Tibial artery (tissue), 4 donors: Measurements from ENCODE around the gene TSSC4.
A peak's percentile ranks its signal among the peaks of the same experiment; 100 is the strongest.

Experiments
- DNase-seq, 2 donors: peaks; one replicate each; pipeline ENCODE4 v3.0.0-alpha.2; 2019
- H3K27ac ChIP-seq, 2 donors: fragments of 200-600 bp; sonication (generic) in 1 of 2; 1 replicate in 1 of 2; 2 replicates in 1 of 2; pipeline ENCODE4 v1.5.1; 2018 to 2019; ENCODE audit warnings: mild to moderate bottlenecking in 1 of 2
- H3K27me3 ChIP-seq, 2 donors: fragments of 200-600 bp; sonication (generic) in 1 of 2; one replicate each; pipeline versions ENCODE4 v1.5.1 to v1.6.0; 2016 to 2019
- H3K36me3 ChIP-seq, 3 donors: fragments of 200-600 bp; sonication (generic) in 2 of 3; one replicate each; pipeline ENCODE4 v1.5.1; 2016 to 2019; ENCODE audit warnings: mild to moderate bottlenecking in 2 of 3
- H3K4me1 ChIP-seq, 4 donors: fragments of 200-600 bp; sonication (generic) in 2 of 4; 1 replicate in 3 of 4; 2 replicates in 1 of 4; pipeline ENCODE4 v1.5.1; 2016 to 2019
- H3K4me3 ChIP-seq, 2 donors: fragments of 200-600 bp; sonication (generic) in 1 of 2; 1 replicate in 1 of 2; 2 replicates in 1 of 2; pipeline ENCODE4 v1.5.1; 2018 to 2019; ENCODE audit warnings: mild to moderate bottlenecking in 2 of 2
- H3K9me3 ChIP-seq, 3 donors: fragments of 200-600 bp; sonication (generic) in 1 of 3; one replicate each; pipeline ENCODE4 v1.5.1; 2016 to 2019
- CTCF ChIP-seq, 2 experiments: fragments of 200-600 bp in 1 of 2; fragments of 450-650 bp in 1 of 2; IDR thresholded peaks; one replicate each; pipeline ENCODE4 v1.5.1; 2017 to 2019; ENCODE audit warnings: antibody characterized with exemption in 2 of 2, mild to moderate bottlenecking in 1 of 2, moderate library complexity in 1 of 2
- intact Hi-C: fragments of 100-400 bp; cut with DNase I; formaldehyde crosslinking; loops from one replicate; pipeline ENCODE4 v1.15.0; 2023; ENCODE audit warnings: low total_unique reads

Gene TSSC4

DNA sequence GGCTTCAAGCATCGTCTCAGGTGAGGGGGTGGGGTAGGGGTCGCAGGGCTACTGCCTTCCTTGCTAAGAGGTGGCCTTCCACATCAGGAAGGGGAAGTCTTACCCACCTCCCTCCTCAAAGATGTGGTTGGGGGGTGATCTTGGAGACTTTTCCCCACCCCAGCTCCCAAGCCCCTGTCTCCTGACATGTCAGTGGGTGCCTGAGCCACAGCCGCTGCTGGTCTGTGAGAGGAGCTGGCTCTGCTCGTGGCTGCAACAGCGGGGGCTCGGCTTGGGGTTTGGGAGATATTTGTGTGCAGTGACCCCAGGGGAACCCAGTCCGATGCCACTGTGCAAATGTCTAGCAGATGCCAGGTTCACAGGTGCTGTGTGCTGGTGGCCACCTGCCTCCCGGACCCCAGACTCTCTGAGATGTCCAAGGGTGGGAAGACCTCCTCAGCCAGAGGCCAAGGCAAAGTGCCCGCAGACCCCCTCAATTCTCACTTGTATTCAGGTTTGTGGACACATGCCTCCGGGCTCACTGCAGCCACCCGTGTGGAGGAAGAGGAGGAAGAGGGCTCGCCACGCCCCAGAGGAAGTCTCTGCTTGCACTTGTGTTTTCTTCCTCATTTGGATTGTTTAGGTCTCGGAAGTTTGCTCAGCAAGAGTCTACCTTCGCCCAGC, 46.2 kb downstream of the TSSC4 start:
- Histone ChIP-seq H3K4me3 (no peak overlapping the region), H3K27ac (no peak overlapping the region), H3K9me3 (no peaks in the 10 kb centered on the region), H3K36me3 (no peaks in the 10 kb centered on the region), H3K4me1 (peaks cover 0 to 22% (median 7%) of the 10 kb centered on the region in 4 donors), H3K27me3 (peaks cover 0 to 88% of the 10 kb centered on the region in 2 donors)
- intact Hi-C loops, result no loop called here
- no peak for TF ChIP-seq CTCF (IDR thresholded peaks at IDR 0.05)
- DNase-seq, result peak in 1 of 2 donors; percentile 48

- no peak for DNase-seq
- no peak for TF ChIP-seq CTCF (IDR thresholded peaks at IDR 0.05)
- Histone ChIP-seq H3K27ac (no peak overlapping the region), H3K4me1 (peaks cover 0 to 22% (median 7%) of the 10 kb centered on the region in 4 donors), H3K4me3 (no peak overlapping the region), H3K9me3 (no peaks in the 10 kb centered on the region), H3K27me3 (peaks cover 0 to 94% of the 10 kb centered on the region in 2 donors), H3K36me3 (no peaks in the 10 kb centered on the region)
- intact Hi-C loops, result no loop called here
These were observed 46.9 kb downstream of the TSSC4 start for GRCh38 chr11:2447253-2447950.

DNA sequence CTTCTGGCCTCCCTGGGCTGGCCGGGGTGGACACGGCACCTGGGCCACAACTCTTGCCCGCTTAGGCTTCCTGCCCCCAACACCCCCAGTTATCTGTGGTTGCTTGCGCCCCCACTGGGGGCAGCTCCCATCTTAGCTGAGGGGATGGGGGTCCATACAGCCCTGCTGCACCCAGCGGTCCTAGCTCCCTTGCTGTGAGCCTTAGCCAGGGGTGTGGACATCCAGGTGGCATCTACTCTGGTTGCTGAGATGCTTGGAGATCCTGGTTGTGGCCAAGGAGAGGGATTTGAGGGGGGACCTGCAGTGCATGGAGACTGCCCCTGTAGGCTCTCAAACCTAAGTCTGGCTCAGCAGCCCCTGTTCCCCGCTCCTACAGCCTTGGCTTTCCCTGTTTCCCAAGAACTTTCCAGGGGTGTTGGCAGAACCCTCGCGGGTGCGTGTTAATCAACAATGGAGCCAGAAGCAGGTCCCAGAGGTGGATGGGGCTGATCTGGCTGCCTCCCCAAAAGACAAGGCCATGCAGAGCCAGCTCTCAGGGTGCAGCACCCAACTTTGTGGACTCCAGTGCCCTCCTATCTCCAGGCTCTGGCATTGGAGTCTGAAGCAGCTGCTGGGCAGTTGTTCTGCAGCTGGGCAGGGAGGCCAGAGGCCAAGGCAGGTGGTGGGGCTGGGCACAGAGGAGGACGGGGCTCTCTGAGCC, 47.6 kb downstream of the TSSC4 start:
- intact Hi-C loops, result no loop called here
- DNase-seq, result no peak
- H3K27ac ChIP-seq, result no peak overlapping the region
- no peak overlapping the region for H3K4me3 ChIP-seq
- H3K27me3 ChIP-seq, result peaks cover 0 to 93% of the 10 kb centered on the region in 2 donors
- no peaks in the 10 kb centered on the region for H3K36me3 ChIP-seq
- peaks cover 0 to 22% (median 7%) of the 10 kb centered on the region in 4 donors for H3K4me1 ChIP-seq
- TF ChIP-seq CTCF (IDR thresholded peaks at IDR 0.05), result no peak
- no peaks in the 10 kb centered on the region for H3K9me3 ChIP-seq

DNA sequence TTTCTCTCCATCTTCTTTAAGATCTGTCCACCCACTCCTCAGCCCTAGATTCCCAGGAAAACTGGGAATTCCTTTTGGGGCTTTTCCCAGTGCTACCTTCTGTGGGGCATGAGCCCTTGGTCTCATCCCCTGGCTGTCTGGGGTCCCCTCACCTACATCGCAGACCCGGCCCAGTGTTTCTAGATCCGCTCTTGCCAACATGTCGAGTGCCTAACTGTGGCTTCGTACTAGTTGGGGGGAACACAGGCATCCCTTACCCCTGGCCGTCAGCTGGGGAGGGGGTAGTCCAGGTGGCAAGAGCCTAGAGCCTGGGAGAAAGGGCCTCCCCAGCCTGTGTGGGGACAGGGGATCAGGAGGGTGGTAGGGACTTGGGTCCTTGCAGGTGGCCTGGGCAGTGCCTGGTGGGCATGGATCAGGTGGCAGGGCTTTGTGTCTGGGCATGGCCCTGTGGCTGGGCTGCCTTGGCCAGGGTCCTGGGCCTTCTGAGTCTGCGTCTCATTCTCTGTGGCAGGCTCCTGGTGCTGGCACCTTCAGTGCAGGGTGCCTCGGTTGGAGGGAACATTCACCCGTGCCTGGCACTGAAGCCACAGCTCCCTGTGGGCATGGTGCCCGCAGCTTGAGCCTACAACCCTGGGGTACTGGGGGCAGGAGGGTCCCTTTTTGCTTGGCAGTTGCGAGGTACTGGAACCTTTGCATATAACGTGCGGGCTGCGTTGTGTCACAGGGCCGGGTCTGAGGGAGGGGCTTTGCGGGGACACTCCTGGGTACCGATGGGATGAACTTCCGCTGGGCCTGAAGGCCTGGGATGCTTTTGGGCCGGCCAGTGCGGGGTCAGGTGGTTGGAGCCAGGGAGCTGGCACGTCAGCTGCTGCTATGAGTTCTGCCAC, 48.4 kb downstream of the TSSC4 start:
- Histone ChIP-seq H3K27ac (no peak overlapping the region), H3K4me1 (peaks cover 0 to 21% (median 7%) of the 10 kb centered on the region in 4 donors), H3K9me3 (no peaks in the 10 kb centered on the region), H3K27me3 (peaks cover 0 to 92% of the 10 kb centered on the region in 2 donors), H3K4me3 (no peak overlapping the region), H3K36me3 (no peaks in the 10 kb centered on the region)
- DNase-seq, result no peak
- no peak for TF ChIP-seq CTCF (IDR thresholded peaks at IDR 0.05)
- intact Hi-C loops, result no loop called here
